ENCODE data around the gene CHCHD1.

GRCh38 chr10:73785721-73786511 is 4.1 kb downstream of the CHCHD1 start:
- TF ChIP-seq POLR2A (IDR thresholded peaks at IDR 0.05) (no peak), CTCF (IDR thresholded peaks at IDR 0.05) (no peak)
